ENCODE data around the gene CMTM2.

- no peak for TF ChIP-seq POLR2A (IDR thresholded peaks at IDR 0.05)
- TF ChIP-seq, protein P1, sequence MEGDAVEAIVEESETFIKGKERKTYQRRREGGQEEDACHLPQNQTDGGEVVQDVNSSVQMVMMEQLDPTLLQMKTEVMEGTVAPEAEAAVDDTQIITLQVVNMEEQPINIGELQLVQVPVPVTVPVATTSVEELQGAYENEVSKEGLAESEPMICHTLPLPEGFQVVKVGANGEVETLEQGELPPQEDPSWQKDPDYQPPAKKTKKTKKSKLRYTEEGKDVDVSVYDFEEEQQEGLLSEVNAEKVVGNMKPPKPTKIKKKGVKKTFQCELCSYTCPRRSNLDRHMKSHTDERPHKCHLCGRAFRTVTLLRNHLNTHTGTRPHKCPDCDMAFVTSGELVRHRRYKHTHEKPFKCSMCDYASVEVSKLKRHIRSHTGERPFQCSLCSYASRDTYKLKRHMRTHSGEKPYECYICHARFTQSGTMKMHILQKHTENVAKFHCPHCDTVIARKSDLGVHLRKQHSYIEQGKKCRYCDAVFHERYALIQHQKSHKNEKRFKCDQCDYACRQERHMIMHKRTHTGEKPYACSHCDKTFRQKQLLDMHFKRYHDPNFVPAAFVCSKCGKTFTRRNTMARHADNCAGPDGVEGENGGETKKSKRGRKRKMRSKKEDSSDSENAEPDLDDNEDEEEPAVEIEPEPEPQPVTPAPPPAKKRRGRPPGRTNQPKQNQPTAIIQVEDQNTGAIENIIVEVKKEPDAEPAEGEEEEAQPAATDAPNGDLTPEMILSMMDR (IDR thresholded peaks at IDR 0.05), result no peak
These were observed 38.5 kb downstream of the CMTM2 start for GRCh38 chr16:66617728-66618127.

All from heart left ventricle (tissue), 13 donors.